Erythroblast (primary cell): ENCODE results near the gene HIF1A.
"Not testable (repeated sequence)": the region's sequence is repeated elsewhere in the genome, so short reads cannot be mapped to it uniquely, and the experiment has no call there.

Experiments used
- GATA1 ChIP-seq: IDR thresholded peaks from 2 replicates; pipeline ENCODE4 v1.6.1; 2011; ENCODE audit warnings: low read depth, mild to moderate bottlenecking, control low read depth, low read length, moderate library complexity
- POLR2A ChIP-seq: IDR thresholded peaks from 2 replicates; pipeline ENCODE4 v1.6.1; 2011; ENCODE audit warnings: mild to moderate bottlenecking, low read length

DNA sequence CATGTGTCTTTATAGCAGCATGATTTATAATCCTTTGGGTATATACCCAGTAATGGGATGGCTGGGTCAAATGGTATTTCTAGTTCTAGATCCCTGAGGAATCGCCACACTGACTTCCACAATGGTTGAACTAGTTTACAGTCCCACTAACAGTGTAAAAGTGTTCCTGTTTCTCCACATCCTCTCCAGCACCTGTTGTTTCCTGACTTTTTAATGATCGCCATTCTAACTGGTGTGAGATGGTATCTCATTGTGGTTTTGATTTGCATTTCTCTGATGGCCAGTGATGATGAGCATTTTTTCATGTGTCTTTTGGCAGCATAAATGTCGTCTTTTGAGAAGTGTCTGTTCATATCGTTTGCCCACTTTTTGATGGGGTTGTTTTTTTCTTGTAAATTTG is 12.5 kb downstream of the HIF1A start:
- not testable (repeated sequence) for TF ChIP-seq POLR2A, GATA1
